Ectodermal cell (in vitro differentiated cells): ENCODE measurements around the gene ADGRE3. TPM values are rescaled to one million over a fixed set of nuclear protein-coding genes. Genes with fewer than 3 reads are reported as not detected.

Source experiments
- H3K27ac ChIP-seq: 2 replicates; pipeline ENCODE4 v1.7.0; 2013; ENCODE audit warnings: mild to moderate bottlenecking, low read depth, low read length; ENCODE audit not compliant: insufficient read depth, poor library complexity, severe bottlenecking
- H3K27me3 ChIP-seq: 2 replicates; pipeline ENCODE4 v1.7.0; 2013; ENCODE audit warnings: mild to moderate bottlenecking, low read length; ENCODE audit not compliant: insufficient read depth, control insufficient read depth, poor library complexity, severe bottlenecking
- H3K36me3 ChIP-seq: one replicate; pipeline ENCODE4 v1.7.0; 2013; ENCODE audit warnings: low read length; ENCODE audit not compliant: control insufficient read depth, insufficient read depth
- H3K4me1 ChIP-seq: one replicate; pipeline ENCODE4 v1.7.0; 2013; ENCODE audit warnings: low read length; ENCODE audit not compliant: control insufficient read depth, insufficient read depth
- H3K4me3 ChIP-seq: 2 replicates; pipeline ENCODE4 v1.7.0; 2013; ENCODE audit warnings: low read depth, low read length, control low read depth; ENCODE audit not compliant: insufficient read depth
- H3K9me3 ChIP-seq: 2 replicates; pipeline ENCODE4 v1.7.0; 2013; ENCODE audit warnings: mild to moderate bottlenecking, low read length, moderate library complexity; ENCODE audit not compliant: control insufficient read depth
- WGBS, 2 experiments: methylation state at CpG; one replicate each; pipeline ENCODE4 v1.1.7; 2013; ENCODE audit warnings: missing lambda C conversion rate in 2 of 2; 5-methylcytosine and 5-hydroxymethylcytosine counted together
- polyA plus RNA-seq, 4 experiments: library from polyadenylated mRNA; stranded (reverse); fragments of 50-300 nt; gene quantifications; one replicate each; pipeline ENCODE4 v1.2.3, GENCODE V29; 2013

The ADGRE3 gene, protein sequence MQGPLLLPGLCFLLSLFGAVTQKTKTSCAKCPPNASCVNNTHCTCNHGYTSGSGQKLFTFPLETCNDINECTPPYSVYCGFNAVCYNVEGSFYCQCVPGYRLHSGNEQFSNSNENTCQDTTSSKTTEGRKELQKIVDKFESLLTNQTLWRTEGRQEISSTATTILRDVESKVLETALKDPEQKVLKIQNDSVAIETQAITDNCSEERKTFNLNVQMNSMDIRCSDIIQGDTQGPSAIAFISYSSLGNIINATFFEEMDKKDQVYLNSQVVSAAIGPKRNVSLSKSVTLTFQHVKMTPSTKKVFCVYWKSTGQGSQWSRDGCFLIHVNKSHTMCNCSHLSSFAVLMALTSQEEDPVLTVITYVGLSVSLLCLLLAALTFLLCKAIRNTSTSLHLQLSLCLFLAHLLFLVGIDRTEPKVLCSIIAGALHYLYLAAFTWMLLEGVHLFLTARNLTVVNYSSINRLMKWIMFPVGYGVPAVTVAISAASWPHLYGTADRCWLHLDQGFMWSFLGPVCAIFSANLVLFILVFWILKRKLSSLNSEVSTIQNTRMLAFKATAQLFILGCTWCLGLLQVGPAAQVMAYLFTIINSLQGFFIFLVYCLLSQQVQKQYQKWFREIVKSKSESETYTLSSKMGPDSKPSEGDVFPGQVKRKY
- not detected for polyA plus RNA-seq (2013, experiment 1 of 4)
- not detected for polyA plus RNA-seq (2013, experiment 2 of 4)
- not detected for polyA plus RNA-seq (2013, experiment 3 of 4)
- polyA plus RNA-seq (2013, experiment 4 of 4): not detected

DNA sequence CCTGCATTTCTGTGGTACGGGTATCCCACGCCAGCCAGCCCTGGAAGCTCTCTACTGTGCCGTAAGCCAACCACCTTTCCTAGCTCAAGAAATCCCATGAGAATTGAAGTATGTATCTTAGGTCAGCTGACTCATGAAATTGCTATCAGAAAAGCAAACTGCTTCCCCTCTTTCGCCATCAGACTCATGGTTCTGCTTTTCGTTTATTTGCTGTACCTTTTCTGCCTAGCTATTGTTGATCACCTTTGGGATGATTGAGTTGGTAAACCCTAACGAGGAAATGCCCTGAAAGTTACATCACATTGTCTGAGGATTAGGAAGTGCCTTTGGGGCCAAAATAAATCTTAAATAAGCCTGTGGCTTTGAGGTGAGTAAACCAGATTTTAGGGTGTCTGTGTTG is at the start of gene ADGRE3:
Gene ADGRE3, minus strand, starts transcription at position 81 of the 400 bp plus-strand sequence. Its CDS starts 74 bp downstream, at position 7.
- Histone ChIP-seq H3K4me1 (no peaks in the 10 kb centered on the region), H3K9me3 (peaks cover 2% of the 10 kb centered on the region), H3K4me3 (no peak within 1 kb of the TSS), H3K27ac (no peak within 1 kb of the TSS), H3K36me3 (no peaks in the 10 kb centered on the region), H3K27me3 (no peaks in the 10 kb centered on the region)
- 75 to 83% methylated on average over 6 of the region's 6 CpGs for WGBS, 2 experiments

DNA sequence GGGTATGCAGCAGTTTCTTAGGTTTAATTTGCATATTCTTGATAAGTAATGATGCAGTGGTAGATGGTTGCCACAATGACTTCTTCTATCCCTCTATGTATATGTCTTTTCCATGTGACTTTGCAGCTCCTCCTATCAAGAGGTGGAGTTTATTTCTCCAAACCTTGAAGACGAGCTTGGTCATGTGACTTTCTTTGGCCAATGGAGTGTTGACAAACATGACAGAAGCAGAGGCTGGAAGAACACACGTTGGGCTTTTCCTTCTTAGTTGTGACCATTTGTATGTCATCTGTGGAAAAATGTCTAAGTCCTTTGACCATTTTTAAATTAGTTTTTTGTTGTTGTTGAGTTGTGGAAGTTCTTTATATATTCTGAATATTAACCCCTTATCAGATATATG is 47.5 kb upstream of the ADGRE3 start:
- Histone ChIP-seq H3K27me3 (no peaks in the 10 kb centered on the region), H3K27ac (no peak overlapping the region), H3K9me3 (peaks cover 11% of the 10 kb centered on the region), H3K36me3 (peaks cover 24% of the 10 kb centered on the region), H3K4me3 (no peak overlapping the region), H3K4me1 (no peaks in the 10 kb centered on the region)
- 71 to 87% methylated on average over 2 of the region's 2 CpGs for WGBS, 2 experiments

DNA sequence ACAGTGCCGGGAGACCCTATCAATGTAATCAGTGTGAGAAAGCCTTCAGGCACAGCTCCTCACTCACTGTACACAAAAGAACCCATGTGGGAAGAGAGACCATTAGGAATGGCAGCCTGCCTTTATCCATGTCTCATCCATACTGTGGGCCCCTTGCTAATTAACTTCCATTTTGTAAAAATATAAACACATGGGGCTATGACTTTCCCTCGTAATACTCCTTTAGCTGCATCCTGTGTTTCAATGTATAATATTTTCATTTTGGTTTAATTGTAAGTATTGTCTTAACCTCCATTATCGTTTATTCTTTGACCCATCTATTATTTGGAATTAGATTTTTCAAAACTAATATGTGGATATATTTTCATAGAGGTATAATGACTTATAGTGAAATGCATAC is 44.5 kb upstream of the ADGRE3 start:
- Histone ChIP-seq H3K27me3 (no peaks in the 10 kb centered on the region), H3K36me3 (peaks cover 39% of the 10 kb centered on the region), H3K27ac (no peak overlapping the region), H3K4me3 (no peak overlapping the region), H3K4me1 (no peaks in the 10 kb centered on the region), H3K9me3 (peaks cover 11% of the 10 kb centered on the region)
- WGBS, 2 experiments: 94 to 97% methylated on average over 1 of the region's 3 CpGs

DNA sequence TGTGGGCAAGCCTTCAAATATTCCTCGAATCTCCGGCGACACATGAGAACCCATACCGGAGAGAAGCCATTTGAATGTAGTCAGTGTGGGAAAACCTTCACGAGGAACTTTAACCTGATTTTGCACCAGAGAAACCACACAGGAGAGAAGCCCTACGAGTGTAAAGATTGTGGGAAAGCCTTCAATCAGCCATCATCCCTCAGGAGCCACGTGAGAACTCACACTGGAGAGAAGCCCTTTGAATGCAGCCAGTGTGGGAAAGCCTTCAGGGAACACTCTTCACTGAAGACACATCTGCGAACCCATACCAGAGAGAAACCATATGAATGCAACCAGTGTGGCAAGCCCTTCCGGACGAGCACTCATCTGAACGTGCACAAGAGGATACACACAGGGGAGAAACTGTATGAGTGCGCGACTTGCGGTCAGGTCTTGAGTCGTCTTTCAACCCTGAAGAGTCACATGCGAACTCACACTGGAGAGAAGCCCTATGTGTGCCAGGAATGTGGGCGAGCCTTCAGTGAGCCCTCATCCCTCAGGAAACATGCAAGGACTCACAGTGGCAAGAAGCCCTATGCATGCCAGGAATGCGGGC is 44.0 kb upstream of the ADGRE3 start:
- WGBS, 2 experiments: 93 to 94% methylated on average over 18 of the region's 18 CpGs
- no peak overlapping the region for H3K27ac ChIP-seq
- no peaks in the 10 kb centered on the region for H3K4me1 ChIP-seq
- peaks cover 11% of the 10 kb centered on the region for H3K9me3 ChIP-seq
- H3K4me3 ChIP-seq: no peak overlapping the region
- H3K27me3 ChIP-seq: no peaks in the 10 kb centered on the region
- H3K36me3 ChIP-seq: peaks cover 39% of the 10 kb centered on the region

DNA sequence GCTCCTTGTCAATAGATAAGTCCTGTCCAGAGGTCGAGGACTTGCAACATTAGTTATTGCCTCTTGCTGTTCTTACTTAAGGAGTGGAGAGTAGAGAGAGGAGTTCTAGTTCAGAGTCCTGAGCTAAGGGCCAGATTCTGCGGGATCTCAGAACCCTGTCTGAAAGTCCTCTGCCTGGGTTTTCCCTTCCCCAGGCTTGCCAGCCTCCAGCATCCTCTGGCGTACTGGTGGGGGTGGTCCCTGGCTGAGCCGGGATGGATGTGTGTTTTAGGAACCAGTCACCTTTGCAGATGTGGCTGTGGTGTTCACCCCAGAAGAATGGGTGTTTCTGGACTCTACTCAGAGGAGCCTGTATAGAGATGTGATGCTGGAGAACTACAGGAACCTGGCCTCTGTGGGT is 41.2 kb upstream of the ADGRE3 start:
- no peak overlapping the region for H3K27ac ChIP-seq
- peaks cover 11% of the 10 kb centered on the region for H3K9me3 ChIP-seq
- H3K4me3 ChIP-seq: no peak overlapping the region
- H3K27me3 ChIP-seq: no peaks in the 10 kb centered on the region
- no peaks in the 10 kb centered on the region for H3K4me1 ChIP-seq
- peaks cover 49% of the 10 kb centered on the region for H3K36me3 ChIP-seq
- 95 to 97% methylated on average over 4 of the region's 4 CpGs for WGBS, 2 experiments

DNA sequence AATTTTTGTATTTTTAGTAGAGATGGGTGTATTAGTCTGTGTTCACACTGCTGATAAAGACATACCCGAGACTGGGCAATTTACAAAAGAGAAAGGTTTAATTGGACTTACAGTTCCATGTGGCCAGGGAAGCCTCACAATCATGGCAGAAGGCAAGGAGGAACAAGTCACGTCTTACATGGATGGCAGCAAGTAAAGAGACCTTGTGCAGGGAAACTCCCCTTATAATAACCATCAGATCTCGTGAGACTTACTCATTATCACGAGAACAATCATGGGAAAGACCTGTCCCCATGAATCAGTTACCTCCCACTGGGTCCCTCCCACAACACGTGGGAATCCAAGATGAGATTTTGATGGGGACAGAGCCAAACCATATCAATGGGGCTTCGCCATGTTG is 29.8 kb upstream of the ADGRE3 start:
- peaks cover 54% of the 10 kb centered on the region for H3K36me3 ChIP-seq
- no peak overlapping the region for H3K4me3 ChIP-seq
- no peaks in the 10 kb centered on the region for H3K9me3 ChIP-seq
- no peaks in the 10 kb centered on the region for H3K4me1 ChIP-seq
- no peak overlapping the region for H3K27ac ChIP-seq
- 92 to 93% methylated on average over 6 of the region's 6 CpGs for WGBS, 2 experiments
- no peaks in the 10 kb centered on the region for H3K27me3 ChIP-seq

DNA sequence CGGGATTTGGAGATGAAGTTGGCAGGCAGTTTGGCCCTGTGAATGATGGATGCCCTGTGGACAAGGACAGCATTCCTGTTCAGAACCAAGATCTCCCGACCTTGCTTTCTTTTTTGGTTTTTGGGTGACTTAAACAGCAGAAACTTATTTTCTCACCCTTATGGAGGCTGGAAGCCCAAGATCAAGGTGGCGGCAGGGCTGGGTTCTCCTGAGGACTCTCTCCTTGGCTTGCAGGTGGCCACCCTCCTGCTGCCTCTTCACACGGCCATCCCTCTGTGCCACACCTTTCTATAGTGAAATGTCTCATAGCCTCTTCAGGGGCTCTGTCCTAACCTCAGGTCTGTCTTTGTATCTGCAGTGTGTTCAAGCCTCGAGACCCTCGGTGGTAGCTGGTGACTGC is 29.2 kb upstream of the ADGRE3 start:
- no peak overlapping the region for H3K27ac ChIP-seq
- H3K36me3 ChIP-seq: peaks cover 54% of the 10 kb centered on the region

DNA sequence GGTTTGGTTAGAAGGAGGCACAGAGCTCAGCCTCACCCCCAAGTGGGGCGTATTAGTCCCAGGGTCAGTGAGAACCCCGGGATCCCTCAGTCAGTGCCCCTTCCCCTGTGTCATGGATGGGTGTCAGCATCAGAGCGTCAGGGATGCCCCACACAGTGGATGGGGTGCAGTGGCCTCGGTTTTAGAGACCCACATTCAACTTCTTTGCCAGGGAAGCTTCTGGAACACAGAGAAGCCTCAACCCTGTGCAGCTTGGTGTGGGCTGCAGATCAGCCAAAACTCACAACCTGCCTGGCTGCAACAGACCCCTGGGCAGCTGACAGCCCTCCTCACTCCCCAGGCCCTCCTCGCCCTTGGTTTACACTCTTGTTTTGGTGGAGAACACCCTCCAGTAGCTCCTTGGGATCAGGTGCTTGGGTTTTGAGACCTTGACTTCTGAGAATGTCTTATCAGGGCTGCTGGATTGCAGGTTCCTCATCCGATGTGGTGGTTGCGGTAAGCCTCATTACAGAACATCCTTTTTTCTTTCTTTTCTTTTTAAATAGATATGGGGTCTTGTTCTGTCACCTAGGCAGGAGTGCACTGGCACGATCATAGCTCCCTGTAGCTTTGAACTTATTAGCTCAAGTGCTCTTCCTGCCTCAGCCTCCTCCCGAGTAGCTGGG is 26.2 kb upstream of the ADGRE3 start:
- peaks cover 52% of the 10 kb centered on the region for H3K36me3 ChIP-seq
- no peak overlapping the region for H3K27ac ChIP-seq
- no peak overlapping the region for H3K4me3 ChIP-seq
- no peaks in the 10 kb centered on the region for H3K4me1 ChIP-seq
- 90 to 95% methylated on average over 9 of the region's 9 CpGs for WGBS, 2 experiments
- no peaks in the 10 kb centered on the region for H3K27me3 ChIP-seq
- H3K9me3 ChIP-seq: no peaks in the 10 kb centered on the region

More for the DNA sequence above, 29.2 kb upstream of the ADGRE3 start:
- Histone ChIP-seq H3K9me3 (no peaks in the 10 kb centered on the region), H3K4me3 (no peak overlapping the region), H3K27me3 (no peaks in the 10 kb centered on the region), H3K4me1 (no peaks in the 10 kb centered on the region)
- WGBS, 2 experiments: 92 to 93% methylated on average over 6 of the region's 6 CpGs

DNA sequence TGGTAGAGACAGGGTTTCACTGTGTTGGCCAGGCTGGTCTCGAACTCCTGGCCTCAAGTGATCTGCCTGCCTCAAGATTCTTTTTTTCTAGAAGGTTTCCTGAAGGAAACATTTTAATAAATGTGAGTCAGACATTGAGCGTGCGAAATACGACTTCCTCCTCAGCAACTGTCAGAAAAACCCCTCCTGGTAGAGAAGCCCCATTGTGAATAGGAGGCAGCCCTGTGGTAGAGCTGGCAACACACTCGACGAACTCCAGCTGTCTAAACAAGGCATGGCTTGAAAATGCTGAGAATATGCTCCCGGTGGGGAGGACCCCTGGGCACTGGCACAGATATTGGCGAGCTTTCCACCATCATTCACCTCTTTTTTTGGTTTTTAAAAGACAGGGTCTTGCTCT is 25.0 kb upstream of the ADGRE3 start:
- peaks cover 46% of the 10 kb centered on the region for H3K36me3 ChIP-seq
- H3K27ac ChIP-seq: no peak overlapping the region
- H3K9me3 ChIP-seq: no peaks in the 10 kb centered on the region
- H3K4me1 ChIP-seq: no peaks in the 10 kb centered on the region
- no peaks in the 10 kb centered on the region for H3K27me3 ChIP-seq
- no peak overlapping the region for H3K4me3 ChIP-seq
- WGBS, 2 experiments: 93 to 97% methylated on average over 8 of the region's 8 CpGs

DNA sequence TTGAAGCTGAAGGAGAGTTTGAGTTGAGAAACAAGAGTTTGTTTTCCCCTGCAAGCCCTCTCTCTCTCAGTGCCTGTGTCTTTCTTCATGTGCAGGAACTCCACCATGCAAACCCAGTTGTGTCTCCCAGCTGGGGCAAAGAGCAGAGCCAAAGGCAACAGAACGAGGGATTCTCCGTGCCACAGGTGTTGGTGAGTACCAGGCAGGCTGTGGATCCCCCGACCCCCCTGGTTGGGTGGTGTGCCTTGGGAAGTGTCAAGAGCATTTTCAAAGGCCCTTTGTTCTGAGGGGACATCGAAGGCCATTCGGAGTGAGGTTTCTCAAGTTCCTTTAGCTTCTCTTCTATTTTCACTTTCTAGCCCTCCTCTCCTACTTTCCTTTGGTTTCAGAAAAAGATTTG is 20.8 kb upstream of the ADGRE3 start:
- peaks cover 22% of the 10 kb centered on the region for H3K36me3 ChIP-seq
- no peaks in the 10 kb centered on the region for H3K27me3 ChIP-seq
- no peak overlapping the region for H3K27ac ChIP-seq
- 86 to 96% methylated on average over 5 of the region's 5 CpGs for WGBS, 2 experiments
- no peaks in the 10 kb centered on the region for H3K4me1 ChIP-seq
- H3K9me3 ChIP-seq: no peaks in the 10 kb centered on the region
- H3K4me3 ChIP-seq: no peak overlapping the region
